Stimulated activated CD4-positive, alpha-beta T cell treated with anti-CD3 and anti-CD28 coated beads, Interleukin-15, amount 100 ng/mL, for 1 hour (primary cell): ENCODE measurements around the gene TFF3.

Experiments
- DNase-seq, 2 donors: peaks; one replicate each; pipeline ENCODE4 v3.0.0-alpha.2; 2020; ENCODE audit warnings: low read depth in 1 of 2, low spot score in 1 of 2

The TFF3 gene

GRCh38 chr21:42347601-42348327 lies 32.6 kb upstream of the TFF3 start:
- no peak for DNase-seq

GRCh38 chr21:42346866-42347600 lies 31.8 kb upstream of the TFF3 start:
- DNase-seq, result no peak

- DNase-seq, result no peak
Measured at GRCh38 chr21:42346441-42346840, 31.2 kb upstream of the TFF3 start.

GRCh38 chr21:42344631-42345030 lies 29.4 kb upstream of the TFF3 start:
- DNase-seq, result no peak

GRCh38 chr21:42343963-42344510 lies 28.8 kb upstream of the TFF3 start:
- no peak for DNase-seq

GRCh38 chr21:42343556-42343955 lies 28.3 kb upstream of the TFF3 start:
- no peak for DNase-seq

- DNase-seq, result no peak
Measured at GRCh38 chr21:42343101-42343500, 27.9 kb upstream of the TFF3 start.

GRCh38 chr21:42341776-42342542 lies 26.8 kb upstream of the TFF3 start:
- DNase-seq, result no peak

GRCh38 chr21:42340187-42341050 lies 25.2 kb upstream of the TFF3 start:
- DNase-seq, result no peak

- no peak for DNase-seq
Measured at GRCh38 chr21:42338729-42339715, 23.8 kb upstream of the TFF3 start.

GRCh38 chr21:42337830-42338728 lies 22.9 kb upstream of the TFF3 start:
- peak; percentile 70 to 74 for DNase-seq

GRCh38 chr21:42337276-42337675 lies 22.1 kb upstream of the TFF3 start:
- DNase-seq, result no peak

GRCh38 chr21:42336054-42336453 lies 20.8 kb upstream of the TFF3 start:
- DNase-seq, result no peak

- no peak for DNase-seq
Measured at GRCh38 chr21:42332557-42333317, 17.5 kb upstream of the TFF3 start.

- DNase-seq, result no peak
Measured at GRCh38 chr21:42331660-42332059, 16.5 kb upstream of the TFF3 start.

GRCh38 chr21:42330380-42331371 lies 15.5 kb upstream of the TFF3 start:
- no peak for DNase-seq

- no peak for DNase-seq
Measured at GRCh38 chr21:42324896-42325295, 9.7 kb upstream of the TFF3 start.
